Stimulated activated CD8-positive, alpha-beta memory T cell treated with anti-CD3 and anti-CD28 coated beads, Interleukin-4, amount 100 ng/mL, for 1 hour (primary cell): Measurements from ENCODE around the gene WDR4.
"Not testable (repeated sequence)": the region's sequence is repeated elsewhere in the genome, so short reads cannot be mapped to it uniquely, and the experiment has no call there.

ENCODE experiments used
- DNase-seq, 2 donors: peaks; one replicate each; pipeline ENCODE4 v3.0.0-alpha.2; 2020; ENCODE audit warnings: low read depth in 2 of 2, low spot score in 1 of 2

The WDR4 gene, protein sequence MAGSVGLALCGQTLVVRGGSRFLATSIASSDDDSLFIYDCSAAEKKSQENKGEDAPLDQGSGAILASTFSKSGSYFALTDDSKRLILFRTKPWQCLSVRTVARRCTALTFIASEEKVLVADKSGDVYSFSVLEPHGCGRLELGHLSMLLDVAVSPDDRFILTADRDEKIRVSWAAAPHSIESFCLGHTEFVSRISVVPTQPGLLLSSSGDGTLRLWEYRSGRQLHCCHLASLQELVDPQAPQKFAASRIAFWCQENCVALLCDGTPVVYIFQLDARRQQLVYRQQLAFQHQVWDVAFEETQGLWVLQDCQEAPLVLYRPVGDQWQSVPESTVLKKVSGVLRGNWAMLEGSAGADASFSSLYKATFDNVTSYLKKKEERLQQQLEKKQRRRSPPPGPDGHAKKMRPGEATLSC

DNA sequence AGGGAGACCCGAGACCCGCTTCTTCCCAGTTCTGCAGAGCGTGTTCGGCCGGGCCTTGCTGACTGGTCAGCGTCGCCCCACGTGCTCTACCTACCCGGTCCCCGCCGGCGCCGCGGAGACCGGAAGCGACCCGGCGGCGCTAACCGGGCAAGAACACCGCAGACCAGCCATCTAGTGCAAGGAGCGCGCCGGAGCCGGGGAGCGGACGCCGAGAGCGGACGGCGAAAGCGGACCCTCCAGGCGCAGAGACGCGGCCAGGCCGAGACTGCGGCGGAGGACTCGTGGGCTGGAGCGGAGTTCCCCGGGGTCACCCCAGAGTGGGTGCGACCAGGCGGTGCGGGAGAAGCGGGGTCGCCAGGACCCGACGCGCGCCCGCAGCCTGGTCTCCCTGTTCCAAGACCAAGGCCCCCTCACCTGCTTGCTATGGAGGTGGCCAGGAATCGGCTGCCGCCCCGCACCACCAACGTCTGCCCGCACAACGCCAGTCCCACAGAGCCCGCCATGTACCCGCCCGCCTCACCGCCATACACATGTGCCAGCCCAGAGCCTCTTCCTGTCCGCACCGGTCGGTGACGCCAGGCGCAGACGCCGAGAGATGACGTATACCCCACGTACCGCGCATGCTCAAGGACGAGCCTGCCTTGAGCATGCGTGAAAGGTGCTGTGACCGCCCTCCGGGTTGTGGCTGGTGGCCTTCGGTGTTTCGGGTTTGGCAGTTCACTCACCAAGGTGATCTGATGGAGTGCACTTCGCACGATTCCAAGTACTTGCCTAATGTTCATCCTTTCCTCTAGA lies at the start of gene WDR4:
TSS of gene WDR4 (minus strand) at position 547 of the 795 bp plus-strand sequence. CDS start at position 503, 44 bp downstream.
- peak; percentile 98 to 99 for DNase-seq

DNA sequence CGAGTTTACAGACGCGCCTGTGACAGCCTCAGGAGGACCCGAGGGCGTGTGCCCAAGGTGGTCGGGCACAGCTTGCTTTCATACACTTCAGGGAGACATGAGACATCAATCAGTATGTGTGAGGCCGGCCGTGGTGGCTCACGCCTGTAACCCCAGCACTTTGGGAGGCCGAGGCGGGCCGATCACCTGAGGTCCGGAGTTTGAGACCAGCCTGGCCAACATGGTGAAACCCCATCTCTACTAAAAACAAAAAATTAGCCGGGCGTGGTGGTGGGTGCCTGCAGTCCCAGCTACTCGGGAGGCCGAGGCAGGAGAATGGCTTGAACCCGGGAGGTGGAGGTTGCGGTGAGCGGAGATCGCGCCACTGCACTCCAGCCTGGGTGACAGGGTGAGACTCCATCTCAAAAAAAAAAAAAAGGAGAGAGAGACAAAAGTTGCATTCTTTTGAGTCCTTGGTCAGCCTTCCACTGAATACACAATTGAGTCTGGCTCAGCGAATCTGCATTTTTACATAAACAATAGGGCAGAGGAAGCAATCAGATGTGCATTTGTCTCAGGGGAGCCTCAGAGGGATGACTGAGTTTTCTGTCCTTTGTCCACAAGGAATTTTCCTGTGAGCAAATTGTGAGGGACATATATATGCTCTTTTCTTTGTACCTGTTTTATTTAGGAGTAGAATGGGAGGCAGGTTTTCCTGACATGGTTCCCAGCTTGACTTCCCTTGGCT lies 48.3 kb upstream of the WDR4 start:
- not testable (repeated sequence) for DNase-seq

DNA sequence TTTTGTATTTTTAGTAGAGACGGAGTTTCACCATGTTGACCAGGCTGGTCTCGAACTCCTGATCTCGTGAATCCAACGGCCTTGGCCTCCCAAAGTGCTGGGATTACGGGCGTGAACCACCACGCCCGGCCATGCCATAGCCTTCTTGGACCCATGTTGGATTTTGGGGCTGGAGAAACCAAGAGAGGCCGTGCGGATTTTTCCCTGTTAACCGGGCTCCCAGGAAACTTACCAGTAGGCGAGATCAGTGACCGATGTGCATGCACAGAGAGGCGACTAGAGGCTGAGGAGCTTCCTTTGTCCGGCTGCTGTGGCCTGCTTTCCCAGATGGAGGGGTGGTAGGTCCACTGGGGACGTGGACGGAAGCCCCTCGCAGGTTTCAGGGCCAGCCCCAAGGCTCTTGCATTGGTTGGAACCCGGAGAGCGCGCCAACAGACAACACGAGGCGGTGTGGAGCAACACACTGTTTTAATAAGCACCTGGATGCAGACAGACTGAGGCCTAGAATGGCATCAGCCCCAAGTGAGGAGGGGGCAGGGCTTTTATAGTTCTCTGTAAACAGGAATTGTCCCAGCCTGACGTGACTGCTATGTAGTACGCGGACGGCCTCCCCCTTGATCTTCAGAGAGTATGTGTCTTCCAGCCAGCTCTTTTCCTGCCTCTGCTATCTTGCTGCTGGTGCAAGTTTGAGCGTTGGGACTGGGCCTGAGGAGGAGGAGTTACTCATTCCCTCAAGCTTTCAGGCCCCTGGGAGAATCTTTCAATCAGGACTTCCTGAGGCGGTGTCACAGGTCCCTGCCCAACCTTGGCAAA lies 46.0 kb upstream of the WDR4 start, which contains the start of gene ERVH48-1:
TSS of gene ERVH48-1 (minus strand) at position 517 of the 813 bp plus-strand sequence. CDS start 6,624 bp downstream, outside the sequence.
- DNase-seq, result no peak

DNA sequence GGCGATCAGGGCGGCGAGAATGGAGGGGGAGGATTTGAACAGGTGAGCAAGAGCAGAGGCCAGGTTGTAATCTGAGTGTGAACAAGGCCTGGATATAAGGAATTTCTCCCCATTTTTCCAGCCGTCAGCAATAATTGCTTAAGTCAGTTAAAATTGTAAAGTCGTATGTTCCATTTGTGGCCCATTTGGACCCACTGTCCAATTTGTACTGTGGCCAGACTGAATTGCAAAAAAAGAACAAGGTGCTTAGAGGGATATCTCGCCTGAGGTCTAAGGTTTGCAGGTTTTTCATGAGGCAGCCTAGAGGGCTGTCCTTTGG lies 45.1 kb upstream of the WDR4 start:
- no peak for DNase-seq

GRCh38 chr21:42923553-42924432 lies 44.5 kb upstream of the WDR4 start:
- peak; percentile 14 to 33 for DNase-seq

DNA sequence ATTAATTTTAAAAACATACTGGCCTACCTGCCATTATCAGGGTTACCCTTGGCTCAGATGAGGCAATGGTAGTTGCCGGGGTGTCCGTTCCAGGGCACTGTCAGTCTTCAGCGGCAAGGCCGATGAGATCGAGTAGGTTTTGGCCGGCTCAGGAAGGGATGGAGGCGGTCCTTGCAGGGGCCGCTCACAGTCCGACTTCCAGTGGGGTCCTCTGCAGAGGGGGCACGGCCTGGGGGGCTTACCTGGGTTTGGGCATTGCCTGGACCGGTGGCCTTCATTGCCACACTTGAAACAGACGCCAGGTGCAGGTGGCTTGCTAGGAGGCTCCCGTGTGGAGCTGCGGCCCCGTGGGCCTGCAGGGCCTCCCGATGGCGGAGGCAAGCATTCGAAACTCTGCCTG lies 43.6 kb upstream of the WDR4 start:
- DNase-seq, result no peak

- DNase-seq, result no peak
Observed at GRCh38 chr21:42921927-42922326, 42.6 kb upstream of the WDR4 start.

DNA sequence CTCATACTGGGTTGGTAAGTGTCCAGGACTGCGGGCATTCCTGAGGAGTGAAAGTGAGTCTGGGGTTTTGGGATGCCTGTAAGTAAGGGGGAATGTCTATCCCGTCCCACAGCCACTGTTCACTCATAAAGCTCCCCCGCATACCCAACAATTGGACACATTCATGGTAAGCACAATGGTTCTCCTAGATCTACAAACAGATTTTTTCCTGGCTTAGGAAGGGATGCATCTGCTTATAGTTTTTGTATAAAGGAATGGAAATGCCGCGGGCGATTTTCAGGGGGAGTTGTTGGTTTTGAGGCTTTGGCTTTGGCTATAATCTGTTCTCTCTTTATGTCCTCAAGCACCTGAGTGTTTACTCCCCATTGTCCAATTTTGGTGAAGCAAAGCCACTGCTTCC lies 39.0 kb upstream of the WDR4 start:
- no peak for DNase-seq

GRCh38 chr21:42913476-42913875 lies 34.1 kb upstream of the WDR4 start:
- no peak for DNase-seq

- DNase-seq, result not testable (repeated sequence)
Observed at GRCh38 chr21:42911920-42912319, 32.6 kb upstream of the WDR4 start.

- DNase-seq, result not testable (repeated sequence)
Observed at GRCh38 chr21:42908484-42908883, 29.1 kb upstream of the WDR4 start.

- no peak for DNase-seq
Observed at GRCh38 chr21:42906233-42906632, 26.9 kb upstream of the WDR4 start.

- DNase-seq, result no peak
Observed at GRCh38 chr21:42905195-42905594, 25.9 kb upstream of the WDR4 start.

DNA sequence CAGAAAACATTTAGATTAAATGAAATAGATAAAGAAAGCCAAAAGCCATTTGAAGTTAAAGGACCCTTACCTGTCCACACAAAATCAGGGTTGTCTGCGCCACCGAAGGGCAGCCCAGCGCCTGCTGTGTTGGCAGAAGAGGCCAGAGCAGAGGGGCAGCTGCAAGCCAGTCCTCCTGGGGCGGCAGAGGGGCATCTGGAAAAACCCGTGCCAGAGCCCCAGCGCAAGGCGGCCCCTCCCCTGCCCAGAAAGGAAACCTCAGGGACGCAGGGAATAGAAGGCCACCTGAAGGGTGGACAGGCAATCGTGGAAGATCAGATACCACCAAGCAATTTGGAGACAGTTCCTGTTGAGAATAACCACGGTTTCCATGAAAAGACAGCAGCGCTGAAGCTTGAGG lies 24.5 kb upstream of the WDR4 start:
- no peak for DNase-seq

- DNase-seq, result no peak
Observed at GRCh38 chr21:42900446-42900845, 21.1 kb upstream of the WDR4 start.

GRCh38 chr21:42892931-42893755 lies 13.8 kb upstream of the WDR4 start, which contains the start of gene NDUFV3:
Gene NDUFV3 (plus strand): TSS chr21:42893309. CDS start chr21:42893334, 25 bp downstream.
- peak; percentile 100 for DNase-seq

GRCh38 chr21:42892582-42892930 lies 13.2 kb upstream of the WDR4 start:
- no peak for DNase-seq

DNA sequence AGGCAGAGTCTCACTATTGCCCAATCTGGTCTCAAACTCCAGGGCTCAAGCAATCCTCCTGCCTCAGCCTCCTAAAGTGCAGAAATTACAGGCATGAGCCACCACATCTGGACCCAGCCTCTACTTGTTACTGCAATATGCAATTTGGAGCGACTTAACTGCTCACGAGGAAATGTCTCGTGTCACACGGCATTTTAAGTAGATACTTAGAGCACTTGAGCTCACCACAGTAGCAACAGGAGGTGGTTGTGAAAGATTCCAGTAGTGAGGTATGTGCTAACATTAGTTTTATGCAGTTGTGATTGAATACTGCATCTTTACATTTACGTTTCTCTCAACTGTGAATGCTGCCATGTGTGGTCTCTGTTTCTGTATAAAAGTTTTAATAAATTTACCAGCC lies 8.0 kb upstream of the WDR4 start:
- DNase-seq, result no peak

- DNase-seq, result no peak
Observed at GRCh38 chr21:42883921-42884320, 4.6 kb upstream of the WDR4 start.
